GM21423 (cell line): Measurements from ENCODE around the gene VBP1.
"Not testable (repeated sequence)": the region's sequence is repeated elsewhere in the genome, so short reads cannot be mapped to it uniquely, and the experiment has no call there.

Source experiments
- ATAC-seq: cut with Tn5 transposase; IDR thresholded peaks from one replicate; pipeline ENCODE4 v1.9.1; 2021; ENCODE audit warnings: mild to moderate bottlenecking, moderate library complexity; ENCODE audit not compliant: unreplicated experiment

The VBP1 gene

GRCh38 chrX:155216179-155216939 lies at the start of gene VBP1:
Gene VBP1, plus strand, starts transcription at chrX:155216460. Its CDS starts 23 bp downstream, at chrX:155216483.
- ATAC-seq = peak; percentile 98

GRCh38 chrX:155169881-155170280 lies 46.4 kb upstream of the VBP1 start:
- no peak for ATAC-seq

- ATAC-seq = no peak
Measured at GRCh38 chrX:155179346-155179997, 36.8 kb upstream of the VBP1 start.

- ATAC-seq = no peak
Measured at GRCh38 chrX:155188786-155189185, 27.5 kb upstream of the VBP1 start.

- no peak for ATAC-seq
Measured at GRCh38 chrX:155211208-155211607, 5.1 kb upstream of the VBP1 start.

GRCh38 chrX:155213731-155214130 lies 2.5 kb upstream of the VBP1 start:
- no peak for ATAC-seq

GRCh38 chrX:155215443-155216178 lies 649 bp upstream of the VBP1 start:
- peak; percentile 40 for ATAC-seq

- no peak for ATAC-seq
Measured at GRCh38 chrX:155216940-155217440, 730 bp downstream of the VBP1 start.

GRCh38 chrX:155218777-155219176 lies 2.5 kb downstream of the VBP1 start:
- ATAC-seq = no peak

- ATAC-seq = no peak
Measured at GRCh38 chrX:155221351-155221750, 5.1 kb downstream of the VBP1 start.

- ATAC-seq = not testable (repeated sequence)
Measured at GRCh38 chrX:155223746-155224145, 7.5 kb downstream of the VBP1 start.

GRCh38 chrX:155225774-155226173 lies 9.5 kb downstream of the VBP1 start:
- ATAC-seq = no peak

- no peak for ATAC-seq
Measured at GRCh38 chrX:155231163-155231562, 14.9 kb downstream of the VBP1 start.

- no peak for ATAC-seq
Measured at GRCh38 chrX:155235891-155236290, 19.6 kb downstream of the VBP1 start.

- no peak for ATAC-seq
Measured at GRCh38 chrX:155237719-155238118, 21.5 kb downstream of the VBP1 start.

GRCh38 chrX:155242300-155242699 lies 26.0 kb downstream of the VBP1 start:
- ATAC-seq = no peak

GRCh38 chrX:155246748-155247147 lies 30.5 kb downstream of the VBP1 start:
- no peak for ATAC-seq

- ATAC-seq = no peak
Measured at GRCh38 chrX:155247497-155247896, 31.2 kb downstream of the VBP1 start.

- no peak for ATAC-seq
Measured at GRCh38 chrX:155251391-155251790, 35.1 kb downstream of the VBP1 start.

- no peak for ATAC-seq
Measured at GRCh38 chrX:155259752-155260151, 43.5 kb downstream of the VBP1 start.

GRCh38 chrX:155262970-155263754 lies 46.9 kb downstream of the VBP1 start:
- ATAC-seq = no peak
